ENCODE data around the gene CCDC120.

DNA sequence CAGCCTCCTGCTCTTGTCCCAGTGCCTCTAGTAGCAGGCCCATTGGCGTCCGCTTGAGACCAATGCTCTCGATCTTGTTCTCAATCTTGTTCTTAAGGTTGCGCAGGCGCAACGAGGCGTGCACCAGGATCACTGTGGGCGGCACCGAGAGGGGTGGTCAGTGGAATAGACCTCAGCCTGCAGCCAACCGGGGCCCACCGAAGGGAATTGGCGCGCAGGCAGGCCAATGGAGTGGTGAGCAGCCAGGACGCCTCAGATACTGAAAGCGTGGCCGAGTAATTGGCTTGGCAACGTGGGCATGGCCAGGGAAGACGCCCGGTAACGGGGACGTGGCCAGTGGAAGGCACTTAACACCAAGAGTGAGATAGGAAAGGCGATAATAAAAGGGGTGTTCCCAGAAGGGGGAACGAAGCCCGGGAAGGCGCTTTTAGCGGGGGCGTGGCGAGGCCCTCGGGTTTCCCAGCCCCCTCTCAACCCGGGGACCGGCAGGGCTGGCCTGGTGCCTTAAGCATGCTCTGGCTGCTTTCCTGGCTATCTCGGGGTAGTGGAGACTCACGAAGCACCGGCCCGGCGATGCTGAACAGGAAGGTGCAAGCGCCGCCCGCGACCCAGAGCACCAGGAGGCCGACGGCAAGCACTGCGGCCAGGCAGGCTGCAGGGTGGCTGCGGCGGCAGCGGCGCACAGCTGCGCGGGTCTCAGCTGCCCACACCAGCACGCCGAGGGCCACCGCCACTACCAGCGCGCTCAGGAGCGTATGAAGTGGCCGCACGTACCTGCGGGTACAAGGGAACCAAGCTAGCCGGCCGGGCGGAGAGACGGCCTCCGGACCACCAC is 13.3 kb downstream of the CCDC120 start:
- TF ChIP-seq, protein P1, sequence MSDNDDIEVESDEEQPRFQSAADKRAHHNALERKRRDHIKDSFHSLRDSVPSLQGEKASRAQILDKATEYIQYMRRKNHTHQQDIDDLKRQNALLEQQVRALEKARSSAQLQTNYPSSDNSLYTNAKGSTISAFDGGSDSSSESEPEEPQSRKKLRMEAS (CRISPR knock-in tag; IDR thresholded peaks at IDR 0.05): no peak
- TF ChIP-seq, protein P2, sequence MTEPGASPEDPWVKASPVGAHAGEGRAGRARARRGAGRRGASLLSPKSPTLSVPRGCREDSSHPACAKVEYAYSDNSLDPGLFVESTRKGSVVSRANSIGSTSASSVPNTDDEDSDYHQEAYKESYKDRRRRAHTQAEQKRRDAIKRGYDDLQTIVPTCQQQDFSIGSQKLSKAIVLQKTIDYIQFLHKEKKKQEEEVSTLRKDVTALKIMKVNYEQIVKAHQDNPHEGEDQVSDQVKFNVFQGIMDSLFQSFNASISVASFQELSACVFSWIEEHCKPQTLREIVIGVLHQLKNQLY (CRISPR knock-in tag; IDR thresholded peaks at IDR 0.05): no peak
- TF ChIP-seq, protein P3, sequence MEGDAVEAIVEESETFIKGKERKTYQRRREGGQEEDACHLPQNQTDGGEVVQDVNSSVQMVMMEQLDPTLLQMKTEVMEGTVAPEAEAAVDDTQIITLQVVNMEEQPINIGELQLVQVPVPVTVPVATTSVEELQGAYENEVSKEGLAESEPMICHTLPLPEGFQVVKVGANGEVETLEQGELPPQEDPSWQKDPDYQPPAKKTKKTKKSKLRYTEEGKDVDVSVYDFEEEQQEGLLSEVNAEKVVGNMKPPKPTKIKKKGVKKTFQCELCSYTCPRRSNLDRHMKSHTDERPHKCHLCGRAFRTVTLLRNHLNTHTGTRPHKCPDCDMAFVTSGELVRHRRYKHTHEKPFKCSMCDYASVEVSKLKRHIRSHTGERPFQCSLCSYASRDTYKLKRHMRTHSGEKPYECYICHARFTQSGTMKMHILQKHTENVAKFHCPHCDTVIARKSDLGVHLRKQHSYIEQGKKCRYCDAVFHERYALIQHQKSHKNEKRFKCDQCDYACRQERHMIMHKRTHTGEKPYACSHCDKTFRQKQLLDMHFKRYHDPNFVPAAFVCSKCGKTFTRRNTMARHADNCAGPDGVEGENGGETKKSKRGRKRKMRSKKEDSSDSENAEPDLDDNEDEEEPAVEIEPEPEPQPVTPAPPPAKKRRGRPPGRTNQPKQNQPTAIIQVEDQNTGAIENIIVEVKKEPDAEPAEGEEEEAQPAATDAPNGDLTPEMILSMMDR (IDR thresholded peaks at IDR 0.05): no peak
- TF ChIP-seq SMAD3 (CRISPR knock-in tag; IDR thresholded peaks at IDR 0.05; ENCODE audit: borderline replicate concordance) (no peak), KAT7 (CRISPR knock-in tag; IDR thresholded peaks at IDR 0.05; ENCODE audit: borderline replicate concordance) (no peak), FOXP1 (CRISPR knock-in tag; IDR thresholded peaks at IDR 0.05; ENCODE audit: borderline replicate concordance) (no peak)
